Measurements from ENCODE around the gene CKB. TPM values are rescaled to one million over a fixed set of nuclear protein-coding genes. Genes with fewer than 3 reads are reported as not detected.

CKB gene
- total RNA-seq, 4 donors from 2014 or later, result 453 to 1,624 (median 922) TPM

GRCh38 chr14:103517721-103518421, 4.8 kb downstream of the CKB start:
- Histone ChIP-seq H3K36me3 (peaks cover 0 to 14% of the 10 kb centered on the region in 2 donors), H3K27me3 (no peaks in the 10 kb centered on the region), H3K4me1 (peaks cover 0 to 68% (median 38%) of the 10 kb centered on the region in 3 donors), H3K4me3 (no peak overlapping the region), H3K9me3 (no peaks in the 10 kb centered on the region), H3K27ac (peak overlapping the region; percentile 31 to 99 (median 98))
- TF ChIP-seq POLR2AphosphoS5 (IDR thresholded peaks at IDR 0.05) (no peak), CTCF (IDR thresholded peaks at IDR 0.05) (no peak), POLR2A (IDR thresholded peaks at IDR 0.05) (no peak), EP300 (IDR thresholded peaks at IDR 0.05) (no peak)
- 72% methylated on average over 3 of the region's 20 CpGs; no CpG with 5 or more reads in 1 of the 2 donors for WGBS, 2 donors (ENCODE audit: low coverage in 1 of 2)
- ATAC-seq, result no peak

GRCh38 chr14:103517174-103517566, 5.5 kb downstream of the CKB start:
- Histone ChIP-seq H3K27me3 (no peaks in the 10 kb centered on the region), H3K36me3 (peaks cover 0 to 14% of the 10 kb centered on the region in 2 donors), H3K27ac (peak overlapping the region in 3 of 4 donors; percentile 97 to 99 (median 99)), H3K9me3 (no peaks in the 10 kb centered on the region), H3K4me3 (no peak overlapping the region), H3K4me1 (peaks cover 3 to 70% (median 43%) of the 10 kb centered on the region in 3 donors)
- 70 to 83% methylated on average over 1 to 4 of the region's 10 CpGs for WGBS, 2 donors (ENCODE audit: low coverage in 1 of 2)
- ATAC-seq, result no peak
- TF ChIP-seq CTCF (IDR thresholded peaks at IDR 0.05) (no peak), POLR2AphosphoS5 (IDR thresholded peaks at IDR 0.05) (no peak), EP300 (IDR thresholded peaks at IDR 0.05) (no peak), POLR2A (IDR thresholded peaks at IDR 0.05) (no peak)

GRCh38 chr14:103516426-103517173, 6.0 kb downstream of the CKB start:
- H3K4me1 ChIP-seq, result peaks cover 3 to 65% (median 43%) of the 10 kb centered on the region in 3 donors
- H3K27ac ChIP-seq, result peak overlapping the region in 3 of 4 donors; percentile 97 to 99 (median 99)
- H3K9me3 ChIP-seq, result no peaks in the 10 kb centered on the region
- TF ChIP-seq EP300 (IDR thresholded peaks at IDR 0.05) (no peak), POLR2AphosphoS5 (IDR thresholded peaks at IDR 0.05) (no peak), CTCF (IDR thresholded peaks at IDR 0.05) (no peak), POLR2A (IDR thresholded peaks at IDR 0.05) (no peak)
- no peaks in the 10 kb centered on the region for H3K27me3 ChIP-seq
- no peak overlapping the region for H3K4me3 ChIP-seq
- WGBS, 2 donors (ENCODE audit: low coverage in 1 of 2), result 75 to 85% methylated on average over 2 to 6 of the region's 10 CpGs
- ATAC-seq, result no peak
- peaks cover 0 to 16% of the 10 kb centered on the region in 2 donors for H3K36me3 ChIP-seq

- 85 to 89% methylated on average over 4 to 7 of the region's 18 CpGs for WGBS, 2 donors (ENCODE audit: low coverage in 1 of 2)
- H3K27me3 ChIP-seq, result no peaks in the 10 kb centered on the region
- no peak overlapping the region for H3K4me3 ChIP-seq
- peak overlapping the region in 2 of 4 donors; percentile 30 to 99 for H3K27ac ChIP-seq
- TF ChIP-seq POLR2A (IDR thresholded peaks at IDR 0.05) (no peak), POLR2AphosphoS5 (IDR thresholded peaks at IDR 0.05) (no peak), CTCF (IDR thresholded peaks at IDR 0.05) (no peak), EP300 (IDR thresholded peaks at IDR 0.05) (no peak)
- peaks cover 3 to 47% (median 33%) of the 10 kb centered on the region in 3 donors for H3K4me1 ChIP-seq
- H3K9me3 ChIP-seq, result no peaks in the 10 kb centered on the region
- H3K36me3 ChIP-seq, result peaks cover 0 to 25% of the 10 kb centered on the region in 2 donors
- ATAC-seq, result no peak
Measured at GRCh38 chr14:103514596-103515421, 7.8 kb downstream of the CKB start.
